Activated naive CD4-positive, alpha-beta T cell treated with anti-CD3 and anti-CD28 coated beads for 36 hours (primary cell): ENCODE results near the gene PPCS. TPM values are rescaled to one million over a fixed set of nuclear protein-coding genes. Genes with fewer than 3 reads are reported as not detected.
"Not testable (repeated sequence)": the region's sequence is repeated elsewhere in the genome, so short reads cannot be mapped to it uniquely, and the experiment has no call there.

Source experiments
- CTCF ChIA-PET: fragments of 350-600 bp; sonication (Branson Sonifier 250); formaldehyde crosslinking; loops from one replicate; lab custom pipeline; 2021; ENCODE audit warnings: antibody characterized with exemption; lab: Charles Lee
- DNase-seq: peaks from one replicate; pipeline ENCODE4 v3.0.0-alpha.2; 2020
- H3K27ac Mint-ChIP-seq: one replicate; pipeline ENCODE4 v1.8.0; 2021; ENCODE audit warnings: mild to moderate bottlenecking, mixed read lengths
- H3K27me3 Mint-ChIP-seq: one replicate; pipeline ENCODE4 v1.8.0; 2021; ENCODE audit warnings: low read depth, mixed read lengths
- H3K36me3 Mint-ChIP-seq: one replicate; pipeline ENCODE4 v1.8.0; 2021; ENCODE audit warnings: low read depth, mixed read lengths
- H3K4me1 Mint-ChIP-seq: one replicate; pipeline ENCODE4 v1.8.0; 2021; ENCODE audit warnings: low read depth, mixed read lengths
- H3K4me3 Mint-ChIP-seq: one replicate; pipeline ENCODE4 v1.8.0; 2021; ENCODE audit warnings: mild to moderate bottlenecking, moderate library complexity, mixed read lengths
- H3K9me3 Mint-ChIP-seq: one replicate; pipeline ENCODE4 v1.8.0; 2021; ENCODE audit warnings: mixed read lengths
- intact Hi-C: fragments of 100-400 bp; cut with micrococcal nuclease; formaldehyde crosslinking; loops from one replicate; pipeline ENCODE4 v1.15.1; 2023
- total RNA-seq, 2 experiments: library from RNA; stranded (reverse); gene quantifications; one replicate each; pipeline ENCODE4 v1.2.3, GENCODE V29; 2021

PPCS gene
- total RNA-seq, 2 experiments from 2014 or later: 47.4 to 49.6 TPM

DNA sequence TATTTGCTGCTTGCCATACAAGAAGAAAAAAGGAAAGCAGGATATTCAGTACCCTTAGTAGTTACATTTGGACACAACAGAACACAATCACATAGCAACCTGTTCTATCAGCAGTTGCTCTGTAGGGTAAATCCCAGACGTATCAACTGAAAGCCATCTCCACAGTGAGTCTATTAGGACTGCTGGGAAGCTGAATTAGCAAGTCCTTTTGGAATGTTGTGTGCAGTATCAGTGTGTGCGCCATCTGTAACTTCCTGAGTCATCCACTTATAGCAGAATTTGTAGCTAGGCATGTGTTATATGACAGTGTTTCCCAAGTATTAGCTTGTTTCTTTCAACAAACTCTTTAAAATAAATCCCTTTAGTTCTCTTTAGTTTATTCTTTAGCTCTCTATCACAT, 28.0 kb downstream of the PPCS start:
- Mint-ChIP-seq H3K27me3 (no peaks in the 10 kb centered on the region), H3K4me3 (no peak overlapping the region), H3K4me1 (no peaks in the 10 kb centered on the region), H3K9me3 (no peaks in the 10 kb centered on the region), H3K36me3 (peaks cover 3% of the 10 kb centered on the region), H3K27ac (no peak overlapping the region)
- CTCF ChIA-PET: no interaction called here
- intact Hi-C loops: no loop called here
- DNase-seq: no peak

- Mint-ChIP-seq H3K4me3 (no peak overlapping the region), H3K4me1 (no peaks in the 10 kb centered on the region), H3K27me3 (no peaks in the 10 kb centered on the region), H3K27ac (no peak overlapping the region), H3K36me3 (peaks cover 10% of the 10 kb centered on the region), H3K9me3 (peaks cover 4% of the 10 kb centered on the region)
- intact Hi-C loops: no loop called here
- DNase-seq: no peak
- CTCF ChIA-PET: no interaction called here
Observed at GRCh38 chr1:42490237-42490636, 33.9 kb downstream of the PPCS start.

- DNase-seq, H3K27ac Mint-ChIP-seq, CTCF ChIA-PET, H3K4me3 Mint-ChIP-seq, intact Hi-C loops, H3K27me3 Mint-ChIP-seq, H3K4me1 Mint-ChIP-seq: not testable (repeated sequence)
- Mint-ChIP-seq H3K9me3 (peaks cover 21% of the 10 kb centered on the region), H3K36me3 (peaks cover 34% of the 10 kb centered on the region)
Observed at GRCh38 chr1:42502031-42502430, 45.7 kb downstream of the PPCS start.

GRCh38 chr1:42504535-42505128, 48.3 kb downstream of the PPCS start:
- DNase-seq: no peak
- CTCF ChIA-PET: no interaction called here
- Mint-ChIP-seq H3K9me3 (peaks cover 27% of the 10 kb centered on the region), H3K27ac (no peak overlapping the region), H3K4me3 (no peak overlapping the region), H3K36me3 (peaks cover 46% of the 10 kb centered on the region), H3K4me1 (no peaks in the 10 kb centered on the region), H3K27me3 (no peaks in the 10 kb centered on the region)
- intact Hi-C loops: no loop called here

DNA sequence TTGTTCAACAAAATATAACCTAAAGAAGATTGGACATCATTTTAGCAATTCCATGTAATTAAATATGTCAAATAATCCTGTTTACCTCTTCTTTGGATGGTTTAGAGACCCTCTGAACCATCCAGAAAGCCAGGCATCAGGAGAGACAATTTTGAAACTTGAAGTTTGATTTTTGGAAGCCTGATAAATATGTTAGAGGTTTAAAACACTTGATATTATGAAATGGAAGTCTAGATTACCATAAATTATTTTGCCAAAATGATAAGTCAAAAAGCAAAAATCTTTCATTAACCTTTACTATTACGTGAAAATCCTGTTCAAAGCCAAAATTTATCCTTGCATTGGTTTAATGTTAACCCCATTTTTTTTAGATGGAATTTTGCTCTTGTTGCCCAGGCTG, 50.2 kb downstream of the PPCS start:
- Mint-ChIP-seq H3K27me3 (no peaks in the 10 kb centered on the region), H3K36me3 (peaks cover 52% of the 10 kb centered on the region), H3K9me3 (peaks cover 42% of the 10 kb centered on the region), H3K4me1 (no peaks in the 10 kb centered on the region), H3K4me3 (no peak overlapping the region), H3K27ac (no peak overlapping the region)
- CTCF ChIA-PET: no interaction called here
- DNase-seq: no peak
- intact Hi-C loops: no loop called here

Other genes with a start within 250 kb of the PPCS start
- 10 to 100 TPM; 35.6 to 37.2 TPM for gene FOXJ3, start 121.3 kb upstream of the PPCS start, total RNA-seq
- gene RIMKLA, start 75.8 kb upstream of the PPCS start, total RNA-seq: 1 to 10 TPM; 1.2 TPM
- under 1 TPM; 0.74 to 0.76 TPM for gene ZMYND12, start 521 bp upstream of the PPCS start, total RNA-seq
- gene CCDC30, start 6.7 kb downstream of the PPCS start, total RNA-seq: 1 to 10 TPM; 1.4 to 2.1 TPM
- 100 to 1,000 TPM; 107 to 108 TPM for gene PPIH, start 201.9 kb downstream of the PPCS start, total RNA-seq
- 1,000 to 10,000 TPM; 1,773 to 1,887 TPM for gene YBX1, start 225.9 kb downstream of the PPCS start, total RNA-seq